Parietal lobe (tissue), 1 donor: ENCODE measurements around the gene GTF3C4. TPM values are rescaled to one million over a fixed set of nuclear protein-coding genes. Genes with fewer than 3 reads are reported as not detected.

ENCODE experiments used
- total RNA-seq: library from RNA; depleted of rRNA; stranded (reverse); fragments of >200 nt; gene quantifications from one replicate; pipeline ENCODE4 v1.2.3, GENCODE V29; 2014

Gene GTF3C4
- total RNA-seq: 25.7 TPM

GRCh38 chr9:132670457-132671391, at the start of gene GTF3C4:
GTF3C4 (plus strand) TSS chr9:132670464; CDS start chr9:132670599, 135 bp downstream.

GRCh38 chr9:132669698-132670456, 387 bp upstream of the GTF3C4 start, which contains the start of gene DDX31:
DDX31 (minus strand) TSS chr9:132669983; CDS start chr9:132669934, 49 bp downstream.

Other genes starting within 250 kb of the GTF3C4 start
- not detected for gene BARHL1, start 87.9 kb upstream of the GTF3C4 start, total RNA-seq
- 16.6 TPM for gene DDX31, start 481 bp upstream of the GTF3C4 start, total RNA-seq
- gene AK8, start 207.8 kb downstream of the GTF3C4 start, total RNA-seq: 1.6 TPM
- gene SPACA9, start 208.4 kb downstream of the GTF3C4 start, total RNA-seq: 2.8 TPM